ENCODE data around the gene GSAP.
"Not testable (repeated sequence)": the region's sequence is repeated elsewhere in the genome, so short reads cannot be mapped to it uniquely, and the experiment has no call there.

Gene GSAP

DNA sequence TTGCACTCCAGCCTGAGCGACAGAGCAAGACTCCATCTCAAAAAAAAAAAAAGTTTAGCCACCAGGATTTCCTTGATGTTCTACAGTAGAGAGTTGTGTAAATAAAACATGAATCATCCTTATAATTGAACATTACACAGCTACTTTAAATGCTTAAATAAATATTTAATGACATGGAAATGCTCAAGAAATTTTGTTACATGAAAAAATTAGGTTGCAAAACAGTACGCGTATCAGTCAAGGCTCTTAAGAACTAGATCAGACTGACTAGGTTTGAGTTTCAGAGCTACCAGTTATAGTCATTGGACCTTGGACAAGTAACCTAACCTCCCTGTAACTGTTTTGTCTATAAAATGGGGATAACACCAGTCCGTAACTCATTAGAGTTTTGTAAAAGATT, 38.7 kb upstream of the GSAP start:
- no peak overlapping the region for H3K4me3 ChIP-seq (ENCODE audit: low read length)
- no peaks in the 10 kb centered on the region for H3K4me1 ChIP-seq (ENCODE audit: control insufficient read depth, insufficient read depth, low read length)
- no peaks in the 10 kb centered on the region for H3K36me3 ChIP-seq (ENCODE audit: control insufficient read depth, insufficient read depth, low read length)
- H3K27me3 ChIP-seq (ENCODE audit: control insufficient read depth, insufficient read depth, low read length): no peaks in the 10 kb centered on the region
- H3K9ac ChIP-seq (ENCODE audit: low read length): no peak overlapping the region
- no peak overlapping the region for H3K27ac ChIP-seq (ENCODE audit: low read depth, low read length)

DNA sequence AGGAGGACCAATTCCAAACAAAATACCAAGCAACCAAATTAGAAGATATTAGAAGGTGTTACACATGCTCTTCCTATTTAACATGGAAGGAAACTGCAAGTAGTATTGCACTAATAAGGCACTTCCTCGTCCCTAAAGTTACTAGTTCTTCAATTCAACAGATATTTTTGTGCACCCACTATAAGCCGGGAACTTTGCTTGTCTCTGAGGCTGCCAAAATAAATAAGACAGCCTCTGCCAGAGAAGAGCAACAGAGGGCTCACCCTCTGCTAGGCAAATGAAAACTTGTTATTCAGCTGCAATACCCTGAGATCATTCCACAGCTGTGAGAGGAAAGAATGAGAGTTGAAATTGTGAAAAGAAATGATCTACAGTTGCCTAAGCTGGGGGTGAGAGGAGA, 37.4 kb upstream of the GSAP start:
- Histone ChIP-seq H3K27me3 (ENCODE audit: control insufficient read depth, insufficient read depth, low read length) (no peaks in the 10 kb centered on the region), H3K36me3 (ENCODE audit: control insufficient read depth, insufficient read depth, low read length) (no peaks in the 10 kb centered on the region), H3K4me1 (ENCODE audit: control insufficient read depth, insufficient read depth, low read length) (no peaks in the 10 kb centered on the region), H3K4me3 (ENCODE audit: low read length) (no peak overlapping the region), H3K27ac (ENCODE audit: low read depth, low read length) (no peak overlapping the region), H3K9ac (ENCODE audit: low read length) (no peak overlapping the region)

DNA sequence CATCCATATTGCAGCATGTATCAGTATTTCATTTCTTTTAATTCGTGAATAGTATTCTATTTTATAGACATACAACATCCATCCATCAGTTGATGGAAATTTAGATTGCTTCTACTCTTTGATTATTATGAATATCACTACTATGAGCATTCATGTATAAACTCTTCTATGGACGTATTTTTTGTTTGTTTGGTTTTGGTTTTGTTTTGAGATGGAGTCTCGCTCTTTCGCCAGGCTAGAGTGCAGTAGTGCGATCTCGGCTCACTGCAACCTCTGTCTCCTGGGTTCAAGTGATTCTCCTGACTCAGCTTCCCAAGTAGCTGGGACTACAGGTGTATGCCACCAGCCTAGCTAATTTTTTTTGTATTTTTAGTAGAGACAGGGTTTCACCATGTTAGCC, 35.8 kb upstream of the GSAP start:
- not testable (repeated sequence) for H3K4me1 ChIP-seq (ENCODE audit: control insufficient read depth, insufficient read depth, low read length); H3K36me3 ChIP-seq (ENCODE audit: control insufficient read depth, insufficient read depth, low read length); H3K27ac ChIP-seq (ENCODE audit: low read depth, low read length)

DNA sequence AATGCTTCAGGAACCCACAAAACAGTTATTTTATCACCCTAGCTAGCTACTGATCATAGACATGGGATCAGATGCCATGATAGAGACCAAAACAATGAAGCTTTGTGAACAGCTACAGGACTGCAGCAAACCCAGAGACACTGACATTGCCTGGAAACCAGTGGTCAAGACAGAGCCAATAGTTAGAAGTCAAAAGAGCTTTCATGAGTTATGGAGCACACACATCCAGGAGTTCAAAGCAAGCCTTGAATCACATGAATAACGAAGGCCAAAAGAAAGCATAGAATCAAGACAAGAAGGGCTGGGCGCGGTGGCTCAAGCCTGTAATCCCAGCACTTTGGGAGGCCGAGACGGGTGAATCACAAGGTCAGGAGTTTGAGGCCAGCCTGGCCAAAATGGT, 34.5 kb upstream of the GSAP start:
- Histone ChIP-seq H3K4me1 (ENCODE audit: control insufficient read depth, insufficient read depth, low read length) (no peaks in the 10 kb centered on the region), H3K36me3 (ENCODE audit: control insufficient read depth, insufficient read depth, low read length) (no peaks in the 10 kb centered on the region), H3K4me3 (ENCODE audit: low read length) (no peak overlapping the region), H3K27ac (ENCODE audit: low read depth, low read length) (no peak overlapping the region), H3K27me3 (ENCODE audit: control insufficient read depth, insufficient read depth, low read length) (no peaks in the 10 kb centered on the region), H3K9ac (ENCODE audit: low read length) (no peak overlapping the region)

More for the DNA sequence above, 35.8 kb upstream of the GSAP start:
- not testable (repeated sequence) for H3K9ac ChIP-seq (ENCODE audit: low read length); H3K4me3 ChIP-seq (ENCODE audit: low read length); H3K27me3 ChIP-seq (ENCODE audit: control insufficient read depth, insufficient read depth, low read length)

DNA sequence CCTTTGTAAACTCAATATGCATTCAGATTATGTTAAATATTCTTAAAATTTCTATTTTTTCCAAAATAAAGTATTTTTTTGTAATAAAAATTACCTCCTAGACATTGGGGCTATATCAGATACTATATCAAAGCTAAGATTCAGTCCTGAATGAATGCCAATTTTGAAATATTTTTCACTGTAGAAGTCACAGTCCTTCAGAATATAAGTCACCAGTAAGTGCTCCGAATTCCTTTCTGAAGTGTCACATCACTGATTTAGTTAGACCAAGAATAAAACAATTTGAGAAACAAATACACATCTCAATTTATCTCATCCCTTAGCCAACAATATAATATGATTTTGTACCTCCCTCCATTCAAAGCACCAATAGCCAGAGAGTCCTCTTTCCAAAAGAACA, 33.9 kb upstream of the GSAP start:
- Histone ChIP-seq H3K4me1 (ENCODE audit: control insufficient read depth, insufficient read depth, low read length) (no peaks in the 10 kb centered on the region), H3K9ac (ENCODE audit: low read length) (no peak overlapping the region), H3K27ac (ENCODE audit: low read depth, low read length) (no peak overlapping the region), H3K4me3 (ENCODE audit: low read length) (no peak overlapping the region), H3K27me3 (ENCODE audit: control insufficient read depth, insufficient read depth, low read length) (no peaks in the 10 kb centered on the region), H3K36me3 (ENCODE audit: control insufficient read depth, insufficient read depth, low read length) (no peaks in the 10 kb centered on the region)

DNA sequence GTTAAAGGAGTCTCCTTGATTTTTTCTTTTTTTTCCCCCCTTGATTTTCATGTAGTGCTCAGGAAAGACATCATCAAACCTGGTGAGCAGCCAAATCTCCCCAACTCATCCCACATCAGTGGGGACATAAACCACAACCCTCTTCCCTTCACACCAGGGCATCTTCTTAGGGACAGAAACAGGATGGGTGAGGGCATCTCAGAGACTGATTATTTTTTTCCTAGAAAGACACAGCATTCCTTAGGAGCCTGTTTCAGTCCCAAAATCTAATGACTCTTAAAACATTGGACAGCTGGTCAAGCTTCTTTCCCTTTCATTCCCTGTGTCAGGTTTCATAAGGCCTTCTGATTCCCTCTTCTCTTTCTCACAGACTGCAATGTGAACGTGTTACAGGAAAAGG, 31.5 kb upstream of the GSAP start:
- Histone ChIP-seq H3K9ac (ENCODE audit: low read length) (no peak overlapping the region), H3K36me3 (ENCODE audit: control insufficient read depth, insufficient read depth, low read length) (no peaks in the 10 kb centered on the region), H3K4me3 (ENCODE audit: low read length) (no peak overlapping the region), H3K27ac (ENCODE audit: low read depth, low read length) (no peak overlapping the region), H3K27me3 (ENCODE audit: control insufficient read depth, insufficient read depth, low read length) (no peaks in the 10 kb centered on the region), H3K4me1 (ENCODE audit: control insufficient read depth, insufficient read depth, low read length) (no peaks in the 10 kb centered on the region)

DNA sequence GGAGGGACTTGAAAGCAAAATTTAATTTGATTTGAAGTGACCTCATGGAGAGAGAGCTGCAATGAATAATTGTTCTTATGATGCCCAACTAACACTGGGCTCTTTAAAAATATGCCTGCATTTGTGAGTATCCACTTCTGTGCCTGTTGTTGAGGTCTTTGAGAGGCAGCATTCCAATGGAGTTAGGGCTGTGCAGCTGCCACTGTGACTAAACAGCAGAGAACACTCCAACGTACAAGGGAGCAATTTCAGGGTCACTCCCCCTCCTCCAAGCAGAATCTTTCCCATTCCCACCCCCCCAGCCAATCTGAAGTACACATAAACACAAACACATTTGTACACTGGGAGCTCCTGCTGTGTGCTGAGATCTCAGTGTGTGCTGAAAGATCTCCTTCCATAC, 28.0 kb upstream of the GSAP start:
- H3K4me3 ChIP-seq (ENCODE audit: low read length): no peak overlapping the region
- H3K36me3 ChIP-seq (ENCODE audit: control insufficient read depth, insufficient read depth, low read length): no peaks in the 10 kb centered on the region
- no peak overlapping the region for H3K9ac ChIP-seq (ENCODE audit: low read length)
- no peaks in the 10 kb centered on the region for H3K27me3 ChIP-seq (ENCODE audit: control insufficient read depth, insufficient read depth, low read length)
- H3K4me1 ChIP-seq (ENCODE audit: control insufficient read depth, insufficient read depth, low read length): no peaks in the 10 kb centered on the region
- H3K27ac ChIP-seq (ENCODE audit: low read depth, low read length): peak overlapping the region; percentile 32

DNA sequence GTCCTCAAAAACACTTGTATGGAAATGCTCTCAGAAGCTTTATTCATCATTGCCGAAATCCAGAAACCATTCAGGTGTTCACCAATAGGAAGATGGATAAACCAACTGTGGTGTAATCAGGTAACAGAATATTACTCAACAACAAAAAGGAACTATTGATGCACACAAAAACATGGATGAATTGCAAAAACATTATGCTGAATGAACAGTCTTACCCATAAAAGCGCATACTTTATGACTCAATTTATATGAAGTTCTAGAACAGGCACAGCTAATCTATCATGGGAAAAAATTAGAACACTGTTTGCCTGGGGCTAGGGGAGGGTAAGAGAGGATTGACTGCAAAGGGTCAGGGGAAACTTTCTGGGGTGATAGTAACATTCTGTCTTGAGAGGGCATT, 26.9 kb upstream of the GSAP start:
- Histone ChIP-seq H3K9ac (ENCODE audit: low read length) (no peak overlapping the region), H3K4me3 (ENCODE audit: low read length) (no peak overlapping the region), H3K36me3 (ENCODE audit: control insufficient read depth, insufficient read depth, low read length) (no peaks in the 10 kb centered on the region), H3K27ac (ENCODE audit: low read depth, low read length) (no peak overlapping the region), H3K4me1 (ENCODE audit: control insufficient read depth, insufficient read depth, low read length) (no peaks in the 10 kb centered on the region), H3K27me3 (ENCODE audit: control insufficient read depth, insufficient read depth, low read length) (no peaks in the 10 kb centered on the region)

DNA sequence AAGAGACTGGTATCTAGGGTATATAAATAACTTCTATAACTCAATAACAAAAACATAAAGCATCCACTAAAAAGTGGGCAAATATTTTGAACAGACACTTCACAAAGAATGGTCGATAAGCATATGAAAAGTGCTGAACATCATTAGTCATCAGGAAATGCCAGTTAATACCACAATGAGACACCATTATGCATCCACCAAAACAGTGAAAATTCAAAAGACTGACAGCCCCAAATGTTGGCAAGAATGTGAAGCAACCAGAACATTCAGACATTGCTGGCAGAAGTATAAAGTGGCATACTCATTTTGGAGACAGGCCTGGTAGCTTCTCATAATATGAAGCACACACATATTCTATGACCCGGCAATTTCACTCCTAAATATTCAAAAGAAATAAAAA, 26.5 kb upstream of the GSAP start:
- no peaks in the 10 kb centered on the region for H3K27me3 ChIP-seq (ENCODE audit: control insufficient read depth, insufficient read depth, low read length)
- H3K4me1 ChIP-seq (ENCODE audit: control insufficient read depth, insufficient read depth, low read length): no peaks in the 10 kb centered on the region
- no peaks in the 10 kb centered on the region for H3K36me3 ChIP-seq (ENCODE audit: control insufficient read depth, insufficient read depth, low read length)
- no peak overlapping the region for H3K27ac ChIP-seq (ENCODE audit: low read depth, low read length)
- no peak overlapping the region for H3K4me3 ChIP-seq (ENCODE audit: low read length)
- H3K9ac ChIP-seq (ENCODE audit: low read length): no peak overlapping the region

DNA sequence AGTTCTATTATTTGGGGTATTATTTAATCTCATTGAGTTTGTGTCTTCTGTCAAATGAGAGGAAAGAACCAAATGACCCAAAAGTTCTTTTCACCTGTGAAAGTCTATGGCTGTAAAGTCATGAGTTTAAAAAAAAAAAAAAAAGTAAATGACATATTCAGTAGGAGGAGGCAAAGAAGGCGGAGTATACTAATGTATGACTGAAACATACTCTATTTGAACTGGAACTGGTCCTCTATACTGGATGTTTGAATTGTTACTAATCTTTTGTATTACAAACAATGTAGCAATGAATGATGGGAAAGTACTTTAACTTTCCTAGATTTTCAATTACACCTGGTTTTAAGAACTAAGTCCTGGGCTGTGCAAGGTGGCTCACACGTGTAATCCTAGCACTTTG, 24.9 kb upstream of the GSAP start:
- H3K4me3 ChIP-seq (ENCODE audit: low read length): no peak overlapping the region
- H3K27me3 ChIP-seq (ENCODE audit: control insufficient read depth, insufficient read depth, low read length): no peaks in the 10 kb centered on the region
- H3K27ac ChIP-seq (ENCODE audit: low read depth, low read length): no peak overlapping the region
- no peak overlapping the region for H3K9ac ChIP-seq (ENCODE audit: low read length)
- no peaks in the 10 kb centered on the region for H3K36me3 ChIP-seq (ENCODE audit: control insufficient read depth, insufficient read depth, low read length)
- no peaks in the 10 kb centered on the region for H3K4me1 ChIP-seq (ENCODE audit: control insufficient read depth, insufficient read depth, low read length)

DNA sequence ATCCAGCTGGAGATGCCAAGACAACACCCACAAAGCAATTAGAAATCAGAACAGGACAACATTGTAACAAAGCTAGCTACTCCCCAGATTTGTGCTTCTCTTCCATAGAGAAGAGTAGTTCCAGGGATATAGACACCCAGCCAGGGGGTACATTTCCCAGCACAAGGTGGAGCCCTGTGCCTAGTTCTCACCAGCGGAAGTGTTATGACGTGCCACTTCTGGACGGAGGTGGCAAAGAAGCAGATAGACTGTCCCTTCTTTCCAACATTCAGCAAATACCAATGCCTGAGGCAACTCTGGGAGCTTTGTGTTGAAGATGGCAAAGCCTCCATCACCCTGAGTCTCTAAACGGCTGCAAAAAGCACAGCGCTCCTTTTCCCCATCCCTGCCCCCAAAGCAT, 23.4 kb upstream of the GSAP start:
- H3K4me1 ChIP-seq (ENCODE audit: control insufficient read depth, insufficient read depth, low read length): no peaks in the 10 kb centered on the region
- no peak overlapping the region for H3K27ac ChIP-seq (ENCODE audit: low read depth, low read length)
- no peaks in the 10 kb centered on the region for H3K36me3 ChIP-seq (ENCODE audit: control insufficient read depth, insufficient read depth, low read length)
- H3K27me3 ChIP-seq (ENCODE audit: control insufficient read depth, insufficient read depth, low read length): no peaks in the 10 kb centered on the region
- no peak overlapping the region for H3K4me3 ChIP-seq (ENCODE audit: low read length)
- no peak overlapping the region for H3K9ac ChIP-seq (ENCODE audit: low read length)

DNA sequence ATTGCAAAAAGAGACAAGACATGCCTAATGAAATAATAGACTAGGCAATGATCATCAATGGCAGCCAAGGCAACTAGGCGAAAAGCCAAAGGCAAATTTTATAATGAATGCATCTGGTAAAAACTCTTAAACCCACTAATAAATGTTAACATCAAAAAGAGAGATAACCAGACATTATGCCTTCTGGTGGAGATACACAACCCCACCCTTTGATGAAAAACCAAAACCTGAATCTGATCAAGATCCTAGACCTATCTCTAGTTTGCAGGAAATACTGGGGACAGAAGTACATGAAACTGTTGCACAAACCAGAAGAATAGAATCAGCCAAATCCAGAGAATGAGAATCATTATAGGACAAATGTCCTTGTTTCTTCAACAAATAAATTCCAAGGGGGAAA, 22.0 kb upstream of the GSAP start:
- no peaks in the 10 kb centered on the region for H3K36me3 ChIP-seq (ENCODE audit: control insufficient read depth, insufficient read depth, low read length)

DNA sequence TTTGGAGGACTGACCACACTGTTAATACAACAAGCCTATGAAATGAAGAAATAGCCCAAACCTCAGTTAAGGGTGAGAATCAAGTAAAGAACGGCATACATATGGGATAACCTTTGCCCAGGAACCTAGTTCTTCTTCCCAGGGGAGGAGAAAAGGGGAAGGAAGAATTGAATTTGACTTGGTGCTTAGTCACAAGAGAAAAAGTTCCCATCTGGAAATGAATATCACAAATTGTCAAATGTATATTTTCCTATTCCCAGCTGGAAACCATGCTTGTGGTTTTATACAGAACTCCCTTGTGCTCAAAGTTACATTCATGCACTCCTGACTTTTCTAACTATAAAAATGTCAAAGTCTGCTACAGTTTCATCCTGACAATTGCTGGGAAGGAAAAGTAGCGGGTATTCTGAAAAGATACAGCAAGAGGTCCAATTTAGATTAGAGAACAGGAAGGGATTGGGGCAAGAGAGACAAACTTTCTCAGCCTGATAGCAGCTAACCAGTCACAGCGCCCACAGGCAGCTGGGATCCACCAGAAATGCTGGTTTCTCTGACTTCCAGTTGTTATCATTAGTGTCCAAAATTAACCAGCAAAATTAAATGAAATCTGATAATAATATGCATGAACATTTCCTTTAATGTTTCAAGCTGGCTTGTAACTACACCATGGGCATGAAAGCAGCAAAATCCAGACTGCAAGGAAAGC, 18.6 kb upstream of the GSAP start:
- Histone ChIP-seq H3K27me3 (ENCODE audit: control insufficient read depth, insufficient read depth, low read length) (peaks cover 2% of the 10 kb centered on the region), H3K9ac (ENCODE audit: low read length) (no peak overlapping the region), H3K27ac (ENCODE audit: low read depth, low read length) (no peak overlapping the region)

More for the DNA sequence above, 22.0 kb upstream of the GSAP start:
- Histone ChIP-seq H3K27ac (ENCODE audit: low read depth, low read length) (no peak overlapping the region), H3K4me3 (ENCODE audit: low read length) (no peak overlapping the region), H3K27me3 (ENCODE audit: control insufficient read depth, insufficient read depth, low read length) (peaks cover 2% of the 10 kb centered on the region), H3K9ac (ENCODE audit: low read length) (no peak overlapping the region), H3K4me1 (ENCODE audit: control insufficient read depth, insufficient read depth, low read length) (no peaks in the 10 kb centered on the region)

More for the DNA sequence above, 18.6 kb upstream of the GSAP start:
- H3K36me3 ChIP-seq (ENCODE audit: control insufficient read depth, insufficient read depth, low read length): no peaks in the 10 kb centered on the region
- no peaks in the 10 kb centered on the region for H3K4me1 ChIP-seq (ENCODE audit: control insufficient read depth, insufficient read depth, low read length)
- H3K4me3 ChIP-seq (ENCODE audit: low read length): no peak overlapping the region
